GM18858 (cell line): ENCODE measurements around the gene OCA2.
"Not testable (repeated sequence)": the region's sequence is repeated elsewhere in the genome, so short reads cannot be mapped to it uniquely, and the experiment has no call there.

Experiments used
- ATAC-seq: cut with Tn5 transposase; IDR thresholded peaks from one replicate; pipeline ENCODE4 v1.9.1; 2021; ENCODE audit not compliant: unreplicated experiment

Gene OCA2

DNA sequence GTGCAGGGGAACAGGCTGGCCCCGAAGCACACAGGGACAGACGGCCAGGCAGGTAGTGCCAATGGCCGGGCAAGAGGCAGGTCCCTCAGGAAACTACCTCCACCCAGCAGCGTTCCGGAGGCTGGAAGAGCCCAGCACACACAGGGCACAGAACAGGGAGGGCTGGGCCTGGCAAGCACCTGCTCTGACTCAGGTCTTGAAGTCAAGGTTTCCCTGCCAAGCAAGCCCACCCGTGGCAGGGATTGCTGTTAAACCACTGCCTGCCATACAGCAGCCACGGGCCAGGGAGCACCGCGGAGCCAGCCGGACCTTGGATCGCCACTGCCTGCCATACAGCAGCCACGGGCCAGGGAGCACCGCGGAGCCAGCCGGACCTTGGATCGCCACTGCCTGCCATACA lies 22.5 kb upstream of the OCA2 start:
- ATAC-seq = not testable (repeated sequence)

DNA sequence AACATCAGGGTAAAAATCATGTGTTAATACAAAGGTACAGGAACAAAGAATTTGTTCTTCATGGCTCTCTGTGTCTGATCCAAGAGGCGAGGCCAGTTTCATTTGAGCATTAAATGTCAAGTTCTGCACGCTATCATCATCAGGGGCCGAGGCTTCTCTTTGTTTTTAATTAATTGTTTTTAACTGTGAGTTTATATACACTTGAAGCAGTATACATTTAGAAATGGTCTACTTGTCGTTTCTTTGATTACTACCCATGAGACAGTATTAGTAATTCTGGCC lies 21.2 kb upstream of the OCA2 start:
- ATAC-seq = no peak

GRCh38 chr15:28118531-28118930 lies 19.4 kb upstream of the OCA2 start:
- no peak for ATAC-seq

- ATAC-seq = no peak
Observed at GRCh38 chr15:28118083-28118482, 19.0 kb upstream of the OCA2 start.

GRCh38 chr15:28117432-28117990 lies 18.4 kb upstream of the OCA2 start:
- ATAC-seq = no peak

DNA sequence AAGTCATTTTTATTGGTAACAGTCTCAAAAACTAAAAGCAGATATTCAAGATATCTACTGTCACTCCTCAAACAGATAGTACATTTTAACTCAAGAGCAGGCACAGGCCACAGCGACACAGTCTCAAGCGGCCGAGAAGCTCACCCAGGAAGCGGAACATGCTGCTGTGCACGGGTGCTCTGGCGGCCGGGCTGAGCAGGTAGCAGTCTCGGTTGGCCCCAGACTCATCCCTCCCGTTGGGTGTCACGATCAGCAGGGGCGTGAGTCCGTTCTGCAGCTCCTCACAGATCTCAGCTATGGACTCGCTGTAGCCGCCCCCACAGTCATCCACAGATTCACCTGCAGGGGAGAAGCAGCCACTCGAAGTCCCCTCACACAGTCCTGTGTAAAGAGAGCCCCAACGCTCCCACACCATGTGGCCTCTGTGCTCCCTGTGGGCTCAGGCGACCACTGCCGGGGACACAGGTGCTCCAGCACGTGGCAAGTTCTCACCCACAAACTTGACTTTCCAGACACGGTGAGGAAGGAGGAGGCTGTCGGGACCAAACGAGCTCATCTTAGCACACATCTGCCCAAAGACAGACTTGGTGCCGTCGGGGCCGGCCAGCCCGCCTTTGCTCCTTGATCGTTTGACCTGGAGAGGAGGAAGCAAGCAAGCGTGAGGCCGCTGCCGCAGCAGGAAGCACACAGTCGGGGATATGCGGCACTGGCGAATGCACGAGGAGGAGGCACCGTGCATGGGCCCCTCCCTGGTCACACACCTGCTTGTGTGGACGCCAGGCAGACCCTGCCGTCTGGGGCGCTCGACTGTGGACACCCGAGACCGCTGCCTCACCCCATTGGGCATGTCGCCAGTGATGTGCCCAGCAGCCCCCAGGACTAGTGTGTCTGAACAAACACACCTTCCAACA lies 17.7 kb upstream of the OCA2 start:
- no peak for ATAC-seq

DNA sequence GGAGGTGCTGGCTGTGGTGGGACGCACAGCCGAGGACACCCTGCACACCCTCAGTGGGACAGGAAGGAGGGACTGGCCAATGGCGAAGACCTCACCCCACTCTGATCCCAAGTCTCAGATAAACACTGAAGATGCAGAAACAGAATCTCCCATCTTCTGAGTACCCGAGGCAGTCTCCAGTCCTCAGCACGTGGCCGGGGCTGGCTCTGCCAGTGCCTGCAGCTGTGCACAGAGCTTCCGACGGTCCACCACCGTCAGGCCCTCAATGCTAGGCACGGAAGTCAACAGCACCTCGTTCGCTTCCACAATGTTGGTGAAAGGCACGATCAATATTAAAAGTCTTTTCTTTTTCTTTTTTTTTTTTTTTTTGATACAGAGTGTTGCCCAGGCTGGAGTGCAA lies 16.8 kb upstream of the OCA2 start:
- no peak for ATAC-seq

DNA sequence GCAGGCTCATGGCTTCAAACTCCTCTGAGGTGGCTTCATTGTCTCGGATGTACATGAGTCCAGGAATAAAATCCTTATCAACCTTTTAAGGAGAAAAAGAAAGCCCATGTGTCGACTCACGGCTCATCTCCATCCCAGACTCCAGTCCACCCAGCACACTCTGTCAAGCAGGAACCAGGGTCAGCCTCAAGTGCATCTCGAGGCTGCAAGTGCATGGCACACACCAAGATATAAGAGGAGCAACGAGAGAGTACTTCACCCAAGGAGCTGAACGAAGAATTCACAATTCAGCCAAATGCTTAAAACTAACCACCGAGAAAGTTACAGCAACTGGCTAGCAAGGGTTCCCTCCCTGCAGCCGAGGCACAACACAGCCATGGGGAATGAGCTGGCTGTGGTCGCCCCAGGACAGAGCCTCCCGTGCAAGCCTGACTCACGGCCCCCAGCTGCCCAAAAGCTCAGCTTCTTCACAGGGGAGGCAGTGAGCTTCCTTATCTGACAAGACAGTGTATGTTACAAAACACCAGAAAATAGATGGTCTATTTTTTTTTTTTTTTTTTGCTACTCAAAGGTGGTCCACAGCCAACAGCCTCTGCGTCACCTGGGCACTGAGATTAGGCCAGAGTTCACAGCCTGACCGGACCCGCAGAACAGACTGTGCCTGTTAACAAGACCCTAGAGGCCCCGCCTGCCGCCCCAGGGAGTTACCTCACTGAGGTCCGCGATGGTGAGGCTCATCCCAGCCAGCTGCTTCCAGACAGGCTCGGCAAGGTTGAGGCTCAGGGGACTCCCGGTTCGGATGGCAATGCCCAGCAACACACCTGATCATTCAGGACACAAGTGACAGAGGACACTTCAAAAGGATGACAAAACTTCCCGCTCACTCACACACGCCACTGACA lies 15.9 kb upstream of the OCA2 start:
- no peak for ATAC-seq

GRCh38 chr15:28114114-28114455 lies 15.0 kb upstream of the OCA2 start:
- no peak for ATAC-seq

DNA sequence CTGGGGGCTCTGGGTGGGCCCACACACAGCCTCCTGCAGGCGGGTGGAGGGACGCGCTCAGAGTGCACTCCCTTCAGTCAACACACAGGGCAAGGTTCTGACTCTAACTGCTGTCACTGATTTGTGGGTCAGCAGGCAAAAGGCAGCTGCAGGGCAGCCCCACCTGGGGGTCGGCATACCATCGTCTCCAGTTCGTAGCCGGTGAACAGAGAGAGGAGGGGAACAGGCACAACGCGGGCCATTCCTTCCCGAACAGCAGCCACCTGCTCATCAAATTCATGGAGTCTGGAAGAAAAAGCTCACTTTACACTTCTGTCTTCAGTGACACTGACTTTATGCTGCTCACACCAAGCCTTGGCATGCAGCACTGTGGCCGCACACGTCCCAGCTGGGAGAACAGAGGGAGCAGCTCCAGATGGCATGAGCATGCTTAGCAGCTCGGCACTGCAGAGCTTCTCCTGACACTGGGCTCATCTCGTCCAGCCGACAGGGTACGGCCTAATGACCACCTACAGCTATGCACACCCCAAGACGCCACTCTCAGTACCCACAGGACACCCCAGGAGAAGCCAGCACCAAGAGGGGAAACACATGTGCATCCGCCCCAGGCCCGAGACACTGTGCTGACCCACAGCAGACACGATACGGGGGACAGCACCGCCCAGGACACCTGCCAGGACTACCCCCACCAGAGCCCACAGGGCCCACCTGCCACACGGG lies 14.4 kb upstream of the OCA2 start:
- no peak for ATAC-seq

DNA sequence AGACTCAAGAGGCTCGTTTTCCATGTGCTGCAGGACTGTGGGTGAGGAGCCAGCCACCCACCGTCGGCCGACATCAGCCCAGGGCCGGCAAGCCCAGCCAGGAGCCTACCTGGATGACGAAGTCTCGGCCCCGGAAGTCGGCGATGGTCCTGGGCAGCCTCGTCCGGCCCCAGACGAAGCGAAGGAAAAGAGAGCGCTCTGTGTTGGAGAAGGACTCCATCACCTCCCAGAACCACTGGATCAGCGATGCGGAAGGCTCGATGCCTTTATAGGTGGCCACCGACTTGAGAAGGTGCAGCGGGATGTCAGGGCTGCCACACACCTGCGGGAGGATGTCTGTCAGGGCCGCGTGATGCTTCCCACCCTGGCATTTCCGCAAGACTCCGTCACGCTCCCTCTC lies 13.8 kb upstream of the OCA2 start:
- ATAC-seq = no peak

- no peak for ATAC-seq
Observed at GRCh38 chr15:28112101-28112760, 13.1 kb upstream of the OCA2 start.

GRCh38 chr15:28111543-28111942 lies 12.4 kb upstream of the OCA2 start:
- no peak for ATAC-seq

- ATAC-seq = no peak
Observed at GRCh38 chr15:28110481-28110881, 11.4 kb upstream of the OCA2 start.

DNA sequence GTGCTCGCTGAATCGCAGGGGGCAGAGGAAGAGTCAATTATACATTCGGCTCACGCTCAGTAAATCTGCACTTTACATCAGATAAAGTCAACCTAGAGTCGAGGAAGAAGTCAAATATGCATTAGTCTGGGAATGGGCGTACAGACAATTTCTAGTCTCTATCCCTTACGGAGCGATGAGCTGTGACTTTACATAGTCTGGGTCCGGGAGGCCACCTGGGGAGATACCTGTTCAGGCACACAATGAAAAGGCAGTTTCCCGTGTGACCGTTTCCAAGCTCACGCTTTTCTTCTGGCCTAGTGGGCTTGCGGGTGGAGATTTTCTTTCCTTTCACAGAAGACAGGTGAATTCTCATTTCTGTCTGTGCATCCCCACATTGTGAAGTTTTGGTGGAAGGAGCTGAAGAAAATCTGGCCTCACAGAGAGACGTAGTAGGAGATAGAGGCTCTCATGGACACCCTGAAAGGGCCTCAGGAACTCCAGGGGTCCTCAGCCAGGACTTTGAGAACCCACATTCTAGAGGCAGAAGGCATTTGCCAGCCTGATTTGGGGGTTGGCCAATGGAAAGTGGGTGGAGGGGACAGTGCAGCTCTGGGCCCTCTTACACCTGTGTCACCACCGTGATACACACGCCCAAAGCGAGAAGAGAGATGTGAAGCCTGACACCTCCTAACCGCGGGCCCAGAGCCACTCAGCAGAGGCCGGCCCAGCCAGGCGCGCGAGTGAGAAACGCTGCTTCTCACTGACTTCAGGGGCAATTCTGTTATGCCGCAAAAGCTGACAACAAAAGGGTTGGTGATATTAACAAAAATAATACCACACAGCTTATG lies 10.7 kb upstream of the OCA2 start:
- ATAC-seq = no peak

- ATAC-seq = no peak
Observed at GRCh38 chr15:28107904-28108275, 8.8 kb upstream of the OCA2 start.

DNA sequence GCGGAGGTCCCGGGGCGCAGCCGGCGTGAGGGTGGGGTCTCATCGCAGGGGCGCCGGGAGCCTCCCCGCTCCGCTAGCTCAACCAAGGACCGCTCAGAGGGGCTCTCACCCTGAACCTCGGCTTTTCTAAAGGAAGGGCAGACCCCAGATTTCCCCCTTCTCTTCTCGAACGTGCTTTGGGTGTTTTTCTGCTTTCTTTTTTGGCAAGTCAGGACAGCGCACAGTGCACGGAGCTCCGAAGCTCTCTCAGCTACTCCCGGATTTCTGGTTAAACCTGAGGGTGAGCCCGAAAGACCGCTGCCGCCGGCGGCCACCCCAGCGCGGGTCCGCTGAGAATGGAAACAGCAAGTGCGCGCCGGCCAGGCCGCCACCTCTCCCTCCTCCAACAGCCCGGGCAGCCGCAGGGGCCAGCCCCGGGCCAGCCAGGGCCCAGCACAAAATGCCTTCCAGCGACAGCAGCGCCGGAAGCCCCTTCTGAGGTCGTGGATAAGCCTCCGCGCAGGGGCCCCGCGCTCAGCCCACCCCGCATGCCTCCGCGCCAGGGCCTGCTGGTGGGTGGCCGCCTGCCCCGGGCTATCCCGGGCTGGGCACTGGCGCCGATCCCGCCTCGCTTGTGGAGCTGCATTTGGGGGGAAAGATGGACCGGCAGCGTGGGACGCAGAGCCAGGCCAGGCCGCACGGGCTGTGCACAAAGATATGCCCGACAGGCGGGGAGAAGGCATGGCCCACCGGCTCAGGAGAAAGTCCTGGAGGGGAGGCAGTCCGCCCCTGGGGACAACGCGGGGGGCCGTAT lies 8.2 kb upstream of the OCA2 start:
- ATAC-seq = no peak

DNA sequence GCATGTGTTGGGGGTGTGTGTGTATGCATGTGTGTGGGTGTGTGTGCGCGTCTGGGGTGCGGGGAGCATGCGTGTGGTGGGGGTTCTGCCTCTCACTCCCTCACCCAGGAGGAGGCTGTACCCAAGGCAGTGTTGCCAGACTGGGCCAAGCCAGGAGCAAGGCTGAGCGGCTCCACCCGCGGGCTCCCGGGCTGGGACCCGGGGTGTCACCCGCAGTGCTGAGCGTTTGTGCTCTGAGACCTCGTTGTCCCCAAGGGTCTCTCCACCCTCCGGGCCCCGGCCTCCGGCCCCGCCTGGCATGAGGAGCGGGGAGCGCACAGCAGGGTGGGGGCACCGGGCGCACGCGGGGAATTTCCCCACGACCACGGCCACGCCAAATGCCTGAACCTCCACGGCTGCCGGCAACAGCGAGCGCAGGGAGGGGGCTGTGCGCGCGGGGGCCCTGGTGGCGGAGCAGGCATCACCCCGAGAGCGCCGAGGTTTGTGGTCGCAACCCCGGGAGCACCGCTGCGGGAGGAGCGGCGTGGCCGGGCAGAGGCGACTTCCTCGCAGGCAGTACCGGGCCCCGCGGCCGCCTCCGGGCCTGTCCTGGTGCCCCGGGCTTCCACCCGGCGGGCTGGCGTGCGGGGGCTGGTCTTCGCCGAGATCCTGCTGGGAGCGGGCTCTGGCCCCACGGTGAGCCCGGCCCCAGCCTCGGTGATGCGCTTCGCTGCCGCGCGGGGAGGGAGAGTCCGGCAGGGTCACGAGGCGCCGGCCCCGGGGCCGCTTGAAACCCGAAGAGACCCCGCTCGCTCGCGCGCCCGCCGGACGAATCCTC lies 7.4 kb upstream of the OCA2 start:
- ATAC-seq = no peak
